ENCODE data around the gene TRRAP. TPM values are rescaled to one million over a fixed set of nuclear protein-coding genes. Genes with fewer than 3 reads are reported as not detected.
A peak's percentile ranks its signal among the peaks of the same experiment; 100 is the strongest.

TRRAP gene
- polyA plus RNA-seq, 1 donor from 2014 or later: 10.2 TPM

- Mint-ChIP-seq H3K9me3 (peaks cover 0 to 4% (median 1%) of the 10 kb centered on the region in 3 donors), H3K4me1 (peaks cover 0 to 1% (median 0%) of the 10 kb centered on the region in 3 donors), H3K27me3 (peaks cover 27% of the 10 kb centered on the region), H3K4me3 (no peak overlapping the region), H3K27ac (no peak overlapping the region), H3K36me3 (peaks cover 2% of the 10 kb centered on the region)
Measured at GRCh38 chr7:98855610-98856422, 22.5 kb upstream of the TRRAP start.

DNA sequence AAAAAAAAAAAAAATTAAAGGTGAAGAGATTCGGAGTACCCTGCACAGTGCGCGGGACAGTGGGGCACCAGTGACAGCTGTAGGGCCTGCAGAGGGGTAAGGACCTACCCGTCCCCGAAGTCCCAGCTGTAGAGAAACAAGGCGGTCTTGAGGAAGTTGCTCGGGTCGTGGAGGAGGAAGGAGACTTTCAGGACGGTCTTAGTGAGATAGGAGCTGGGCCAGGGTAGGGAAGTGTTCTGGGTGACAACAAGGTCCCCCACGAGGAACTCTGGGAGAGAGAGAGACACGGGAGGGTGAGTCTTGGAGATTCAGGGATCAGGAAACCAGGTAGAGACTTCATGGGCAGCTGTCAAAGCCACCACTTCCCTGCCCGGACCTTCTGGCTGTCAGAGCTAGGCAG is 18.3 kb upstream of the TRRAP start:
- Mint-ChIP-seq H3K36me3 (no peaks in the 10 kb centered on the region), H3K27me3 (peaks cover 27% of the 10 kb centered on the region), H3K9me3 (no peaks in the 10 kb centered on the region), H3K4me3 (no peak overlapping the region), H3K4me1 (no peaks in the 10 kb centered on the region), H3K27ac (no peak overlapping the region)

DNA sequence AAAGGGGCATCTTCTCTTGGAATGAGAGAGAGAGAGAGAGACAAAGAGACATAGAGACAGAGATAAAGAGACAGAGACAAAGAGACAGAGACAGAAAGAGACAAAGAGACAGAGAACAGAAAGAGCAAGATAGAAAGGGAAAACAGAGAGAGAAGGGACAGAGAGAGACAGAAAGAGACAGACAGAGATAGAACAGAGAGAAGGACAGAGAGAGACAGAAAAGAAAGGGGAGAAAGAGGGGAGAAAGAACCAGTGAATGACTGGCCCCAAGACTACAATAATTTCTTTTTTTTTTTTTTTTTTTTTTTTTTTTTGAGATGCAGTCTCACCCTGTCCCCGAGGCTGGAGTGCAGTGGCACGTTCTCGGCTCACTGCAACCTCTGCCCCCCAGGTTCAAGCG is 16.1 kb upstream of the TRRAP start:
- H3K9me3 Mint-ChIP-seq: no peaks in the 10 kb centered on the region
- H3K27ac Mint-ChIP-seq: no peak overlapping the region
- H3K4me3 Mint-ChIP-seq: no peak overlapping the region
- no peaks in the 10 kb centered on the region for H3K36me3 Mint-ChIP-seq
- no peaks in the 10 kb centered on the region for H3K4me1 Mint-ChIP-seq
- peaks cover 22% of the 10 kb centered on the region for H3K27me3 Mint-ChIP-seq

GRCh38 chr7:98862716-98863420 is 15.5 kb upstream of the TRRAP start:
- Mint-ChIP-seq H3K27ac (no peak overlapping the region), H3K4me3 (no peak overlapping the region), H3K9me3 (no peaks in the 10 kb centered on the region), H3K27me3 (peaks cover 19% of the 10 kb centered on the region), H3K4me1 (no peaks in the 10 kb centered on the region), H3K36me3 (no peaks in the 10 kb centered on the region)

DNA sequence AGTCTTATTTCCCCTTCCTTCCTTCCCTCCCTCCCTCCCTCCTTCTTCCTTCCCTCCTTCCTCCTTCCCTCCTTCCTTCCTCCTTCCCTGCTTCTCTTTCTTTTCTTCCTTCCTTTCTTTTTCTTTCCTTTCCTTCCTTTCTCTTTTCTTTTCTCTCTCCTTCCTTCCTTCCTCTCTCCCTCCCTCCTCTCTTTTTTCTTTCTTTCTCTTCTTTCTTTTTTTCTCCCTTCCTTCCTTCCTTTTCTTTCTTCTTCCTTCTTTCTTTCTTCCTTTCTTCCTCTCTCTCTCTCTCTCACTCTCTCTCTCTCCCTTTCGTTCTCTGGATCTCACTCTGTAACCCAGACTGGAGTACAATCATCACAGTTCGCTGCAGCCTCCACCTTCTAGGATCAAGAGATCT is 14.7 kb upstream of the TRRAP start:
- Mint-ChIP-seq H3K27me3 (peaks cover 13% of the 10 kb centered on the region), H3K9me3 (no peaks in the 10 kb centered on the region), H3K4me1 (no peaks in the 10 kb centered on the region), H3K4me3 (peak overlapping the region in 1 of 4 donors; percentile 30), H3K27ac (no peak overlapping the region), H3K36me3 (no peaks in the 10 kb centered on the region)

DNA sequence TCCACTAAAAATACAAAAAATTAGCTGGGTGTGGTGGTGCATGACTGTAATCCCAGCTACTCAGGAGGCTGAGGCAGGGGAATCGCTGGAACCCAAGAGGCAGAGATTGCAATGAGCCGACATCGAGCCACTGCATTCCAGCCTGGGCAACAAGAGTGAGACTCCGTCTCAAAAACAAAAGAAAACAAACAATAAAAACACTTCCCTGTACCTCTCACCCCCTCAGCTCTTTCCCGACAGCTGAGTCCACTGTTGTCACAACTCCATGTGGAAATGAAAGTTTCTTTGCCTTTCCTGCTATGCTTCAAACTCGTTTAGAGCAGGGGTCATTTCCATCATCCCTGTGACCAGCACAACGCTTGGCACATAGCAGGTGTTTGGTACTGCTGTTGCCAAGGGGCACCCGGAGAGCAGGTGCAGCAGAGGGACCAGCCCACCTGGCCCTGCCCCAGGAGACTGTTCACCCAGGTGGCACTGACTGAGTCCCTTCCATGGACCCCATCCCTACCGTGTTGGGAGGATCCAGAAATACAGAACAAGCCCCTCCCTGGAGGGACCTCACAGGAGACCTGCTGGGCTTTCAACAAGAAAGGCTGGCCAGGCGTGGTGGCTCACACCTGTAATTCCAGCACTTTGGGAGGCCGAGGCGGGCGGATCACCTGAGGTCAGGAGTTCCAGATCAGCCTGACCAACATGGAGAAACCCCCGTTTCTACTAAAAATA is 13.4 kb upstream of the TRRAP start:
- no peak overlapping the region for H3K4me3 Mint-ChIP-seq
- peaks cover 11% of the 10 kb centered on the region for H3K27me3 Mint-ChIP-seq
- no peaks in the 10 kb centered on the region for H3K36me3 Mint-ChIP-seq
- H3K9me3 Mint-ChIP-seq: no peaks in the 10 kb centered on the region
- H3K4me1 Mint-ChIP-seq: no peaks in the 10 kb centered on the region
- H3K27ac Mint-ChIP-seq: no peak overlapping the region

DNA sequence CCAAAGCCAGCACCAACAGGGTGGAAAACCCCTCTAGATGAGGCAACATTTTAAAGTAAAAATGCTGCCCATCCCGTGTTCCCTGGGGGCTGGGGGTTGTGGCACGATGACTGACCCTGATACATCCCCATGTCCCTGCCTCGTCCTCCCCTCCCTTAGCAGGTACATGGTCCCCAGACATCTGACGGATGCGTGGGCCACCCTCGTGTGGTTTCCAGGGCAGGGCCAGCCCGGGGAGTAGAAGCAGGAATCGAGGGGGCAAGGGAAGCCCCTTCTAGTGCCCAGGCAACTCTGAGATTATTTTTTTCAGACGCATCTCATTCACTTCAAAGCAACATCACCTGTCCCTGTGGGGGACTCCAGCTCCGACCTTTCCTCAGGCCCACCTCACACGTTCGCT is 12.0 kb upstream of the TRRAP start:
- Mint-ChIP-seq H3K36me3 (no peaks in the 10 kb centered on the region), H3K27ac (no peak overlapping the region), H3K9me3 (no peaks in the 10 kb centered on the region), H3K27me3 (peaks cover 6% of the 10 kb centered on the region), H3K4me3 (no peak overlapping the region), H3K4me1 (peaks cover 3 to 4% (median 3%) of the 10 kb centered on the region in 3 donors)

DNA sequence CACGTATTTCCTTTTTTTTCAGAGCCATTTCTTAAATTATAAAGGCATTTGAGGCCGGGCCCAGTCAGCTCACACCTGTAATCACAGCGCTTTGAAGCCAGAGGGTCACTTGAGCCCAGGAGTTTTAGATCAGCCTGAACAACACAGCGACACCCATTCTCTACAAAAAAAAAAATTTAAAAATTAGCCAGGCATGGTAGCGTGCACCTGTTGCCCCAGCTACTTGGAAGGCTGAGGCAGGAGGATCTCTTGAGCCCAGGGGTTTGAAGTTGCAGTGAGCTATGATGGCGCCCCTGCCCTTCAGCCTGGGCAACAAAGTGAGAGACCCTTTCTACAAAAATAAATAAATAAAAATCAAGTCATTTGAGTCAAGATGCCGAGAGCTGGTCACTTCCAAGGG is 11.6 kb upstream of the TRRAP start:
- H3K27ac Mint-ChIP-seq: no peak overlapping the region
- H3K36me3 Mint-ChIP-seq: no peaks in the 10 kb centered on the region
- H3K27me3 Mint-ChIP-seq: peaks cover 6% of the 10 kb centered on the region
- no peak overlapping the region for H3K4me3 Mint-ChIP-seq
- H3K9me3 Mint-ChIP-seq: no peaks in the 10 kb centered on the region
- peaks cover 3 to 4% (median 3%) of the 10 kb centered on the region in 3 donors for H3K4me1 Mint-ChIP-seq

GRCh38 chr7:98868450-98868849 is 9.9 kb upstream of the TRRAP start:
- Mint-ChIP-seq H3K4me1 (peaks cover 3 to 4% (median 3%) of the 10 kb centered on the region in 3 donors), H3K4me3 (peak overlapping the region in 2 of 4 donors; percentile 63 to 72), H3K27ac (peak overlapping the region in 1 of 3 donors; percentile 48), H3K36me3 (no peaks in the 10 kb centered on the region), H3K9me3 (no peaks in the 10 kb centered on the region), H3K27me3 (peaks cover 6% of the 10 kb centered on the region)

DNA sequence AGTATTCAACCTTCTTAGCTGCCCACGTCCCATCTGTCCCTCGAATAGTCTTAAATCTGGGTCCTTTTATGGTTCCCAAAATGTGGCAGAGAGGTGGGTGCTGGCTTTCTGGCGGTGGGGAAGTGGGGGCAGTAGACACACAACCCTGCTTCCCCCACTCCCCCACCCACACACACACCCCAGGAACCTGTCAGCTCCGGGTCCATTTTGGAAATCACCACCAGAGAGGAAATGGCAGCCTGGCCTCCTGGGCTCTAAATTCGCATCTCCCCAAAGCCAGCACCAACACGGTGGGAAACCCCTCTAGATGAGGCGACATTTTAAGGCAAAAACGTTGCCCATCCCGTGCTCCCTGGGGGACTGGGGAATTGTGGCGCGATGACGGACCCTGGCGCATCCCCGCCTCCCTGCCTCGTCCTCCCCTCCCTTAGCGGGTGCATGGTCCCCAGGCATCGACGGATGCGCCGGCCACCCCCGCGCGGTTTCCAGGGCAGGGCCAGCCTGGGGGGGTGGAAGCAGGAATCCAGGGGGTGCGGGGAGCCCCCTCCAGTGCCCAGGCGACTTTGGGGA is 9.2 kb upstream of the TRRAP start:
- H3K4me1 Mint-ChIP-seq: peaks cover 3 to 4% (median 3%) of the 10 kb centered on the region in 3 donors
- peaks cover 6% of the 10 kb centered on the region for H3K27me3 Mint-ChIP-seq
- peak overlapping the region; percentile 61 to 86 (median 68) for H3K4me3 Mint-ChIP-seq
- no peaks in the 10 kb centered on the region for H3K9me3 Mint-ChIP-seq
- H3K36me3 Mint-ChIP-seq: no peaks in the 10 kb centered on the region
- H3K27ac Mint-ChIP-seq: no peak overlapping the region

- H3K4me1 Mint-ChIP-seq: peaks cover 3 to 4% (median 3%) of the 10 kb centered on the region in 3 donors
- peaks cover 6% of the 10 kb centered on the region for H3K27me3 Mint-ChIP-seq
- no peaks in the 10 kb centered on the region for H3K36me3 Mint-ChIP-seq
- no peaks in the 10 kb centered on the region for H3K9me3 Mint-ChIP-seq
- peak within 1 kb of the TSS; percentile 84 to 96 (median 89) for H3K4me3 Mint-ChIP-seq
- H3K27ac Mint-ChIP-seq: peak within 1 kb of the TSS in 1 of 3 donors; percentile 21
Measured at GRCh38 chr7:98869597-98870120, 8.7 kb upstream of the TRRAP start, which contains the start of gene TMEM130. TMEM130 (minus strand) TSS chr7:98870014; CDS start chr7:98869861, 153 bp downstream.

GRCh38 chr7:98870121-98870651 is 8.1 kb upstream of the TRRAP start:
- Mint-ChIP-seq H3K27me3 (peaks cover 5% of the 10 kb centered on the region), H3K4me3 (peak overlapping the region; percentile 84 to 96 (median 89)), H3K27ac (peak overlapping the region in 1 of 3 donors; percentile 21), H3K36me3 (no peaks in the 10 kb centered on the region), H3K9me3 (no peaks in the 10 kb centered on the region), H3K4me1 (peaks cover 3 to 4% (median 3%) of the 10 kb centered on the region in 3 donors)

GRCh38 chr7:98870807-98871491 is 7.4 kb upstream of the TRRAP start:
- Mint-ChIP-seq H3K4me1 (peaks cover 3 to 4% (median 3%) of the 10 kb centered on the region in 3 donors), H3K9me3 (no peaks in the 10 kb centered on the region), H3K27me3 (peaks cover 3% of the 10 kb centered on the region), H3K4me3 (peak overlapping the region; percentile 32 to 96 (median 84)), H3K36me3 (no peaks in the 10 kb centered on the region), H3K27ac (peak overlapping the region in 1 of 3 donors; percentile 21)

All from IgD-negative memory B cell (primary cell).